NCI-H2196 (cell line): ENCODE measurements around the gene LRP1-AS.

Source experiments
- DNase-seq: peaks from one replicate; lab custom pipeline; 2025; ENCODE audit not compliant: unreplicated experiment; lab: John Stamatoyannopoulos, UW

The LRP1-AS gene

GRCh38 chr12:57146961-57147944, at the start of gene LRP1-AS:
Gene LRP1-AS, minus strand, starts transcription at chr12:57147619.
- no peak for DNase-seq

GRCh38 chr12:57196956-57197355, 49.5 kb upstream of the LRP1-AS start:
- no peak for DNase-seq

GRCh38 chr12:57196439-57196838, 49.0 kb upstream of the LRP1-AS start:
- no peak for DNase-seq

DNA sequence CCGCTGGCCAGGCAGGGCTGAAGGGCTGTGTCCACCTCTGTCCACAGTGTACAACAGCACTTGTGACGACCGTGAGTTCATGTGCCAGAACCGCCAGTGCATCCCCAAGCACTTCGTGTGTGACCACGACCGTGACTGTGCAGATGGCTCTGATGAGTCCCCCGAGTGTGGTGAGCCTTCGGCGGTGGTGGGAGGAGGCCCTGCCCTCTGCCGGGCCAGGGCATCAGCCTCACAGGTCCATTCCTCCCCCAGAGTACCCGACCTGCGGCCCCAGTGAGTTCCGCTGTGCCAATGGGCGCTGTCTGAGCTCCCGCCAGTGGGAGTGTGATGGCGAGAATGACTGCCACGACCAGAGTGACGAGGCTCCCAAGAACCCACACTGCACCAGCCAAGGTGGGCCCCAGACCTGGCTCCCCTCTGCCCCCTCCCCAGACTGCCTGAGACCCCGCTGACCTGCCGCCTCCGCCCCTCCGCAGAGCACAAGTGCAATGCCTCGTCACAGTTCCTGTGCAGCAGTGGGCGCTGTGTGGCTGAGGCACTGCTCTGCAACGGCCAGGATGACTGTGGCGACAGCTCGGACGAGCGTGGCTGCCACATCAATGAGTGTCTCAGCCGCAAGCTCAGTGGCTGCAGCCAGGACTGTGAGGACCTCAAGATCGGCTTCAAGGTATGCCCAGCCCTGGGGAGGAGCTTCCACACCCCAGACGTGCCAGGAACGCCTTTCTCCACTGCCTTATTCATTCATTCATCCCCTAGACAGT, 48.4 kb upstream of the LRP1-AS start:
- DNase-seq, result no peak

DNA sequence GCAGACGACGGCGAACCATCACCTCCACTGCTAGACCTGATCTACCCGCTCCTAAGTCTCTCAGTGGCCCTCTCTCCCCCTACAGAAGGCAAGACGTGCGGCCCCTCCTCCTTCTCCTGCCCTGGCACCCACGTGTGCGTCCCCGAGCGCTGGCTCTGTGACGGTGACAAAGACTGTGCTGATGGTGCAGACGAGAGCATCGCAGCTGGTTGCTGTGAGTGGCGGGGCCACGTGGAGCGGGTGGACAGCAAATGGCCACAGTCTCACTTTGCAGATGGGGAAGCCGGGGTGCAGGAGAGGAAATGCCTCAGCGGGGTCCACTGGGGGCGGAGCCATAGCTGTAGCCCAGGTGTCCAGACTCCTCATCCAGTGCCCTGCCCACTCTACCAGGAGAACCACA, 47.8 kb upstream of the LRP1-AS start:
- DNase-seq, result no peak

DNA sequence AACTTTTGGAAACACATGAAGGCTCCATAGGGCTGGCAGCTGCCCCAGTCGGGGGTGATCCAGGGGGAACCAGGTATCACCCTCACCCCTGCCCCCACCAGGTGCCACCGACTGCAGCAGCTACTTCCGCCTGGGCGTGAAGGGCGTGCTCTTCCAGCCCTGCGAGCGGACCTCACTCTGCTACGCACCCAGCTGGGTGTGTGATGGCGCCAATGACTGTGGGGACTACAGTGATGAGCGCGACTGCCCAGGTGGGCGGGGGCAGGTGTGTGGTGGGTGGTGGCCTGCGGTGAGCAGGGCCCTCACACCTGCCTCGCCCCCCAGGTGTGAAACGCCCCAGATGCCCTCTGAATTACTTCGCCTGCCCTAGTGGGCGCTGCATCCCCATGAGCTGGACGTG, 46.8 kb upstream of the LRP1-AS start:
- no peak for DNase-seq

- DNase-seq, result no peak
Measured at GRCh38 chr12:57193706-57194245, 46.4 kb upstream of the LRP1-AS start.

DNA sequence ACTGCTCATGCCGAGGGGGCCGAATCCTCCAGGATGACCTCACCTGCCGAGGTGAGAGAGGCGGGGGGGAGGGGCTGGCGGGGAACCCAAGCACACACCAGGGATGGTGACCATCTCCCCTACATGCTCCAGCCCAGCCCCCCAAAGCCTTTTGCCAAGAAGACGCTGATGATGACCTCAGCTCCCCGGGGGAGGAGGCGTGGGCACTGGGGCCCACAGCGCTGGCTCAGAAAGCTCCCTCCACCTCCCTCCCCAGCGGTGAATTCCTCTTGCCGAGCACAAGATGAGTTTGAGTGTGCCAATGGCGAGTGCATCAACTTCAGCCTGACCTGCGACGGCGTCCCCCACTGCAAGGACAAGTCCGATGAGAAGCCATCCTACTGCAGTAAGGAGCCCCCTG, 45.5 kb upstream of the LRP1-AS start:
- DNase-seq, result no peak

GRCh38 chr12:57191410-57191809, 44.0 kb upstream of the LRP1-AS start:
- DNase-seq, result no peak

DNA sequence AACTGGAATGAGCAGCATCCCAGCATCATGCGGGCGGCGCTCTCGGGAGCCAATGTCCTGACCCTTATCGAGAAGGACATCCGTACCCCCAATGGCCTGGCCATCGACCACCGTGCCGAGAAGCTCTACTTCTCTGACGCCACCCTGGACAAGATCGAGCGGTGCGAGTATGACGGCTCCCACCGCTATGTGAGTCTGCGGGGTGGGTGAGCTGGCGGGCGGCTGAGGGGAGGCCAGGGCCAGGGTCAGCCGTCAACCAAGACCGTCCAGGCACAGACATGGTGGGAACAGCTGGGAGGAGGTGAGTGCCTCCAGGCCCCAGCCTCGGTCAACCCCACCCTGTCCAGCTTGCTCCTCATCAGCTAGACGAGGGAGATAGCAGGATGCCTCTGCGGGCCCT, 43.4 kb upstream of the LRP1-AS start:
- DNase-seq, result no peak

GRCh38 chr12:57190037-57190436, 42.6 kb upstream of the LRP1-AS start:
- peak; percentile 38 for DNase-seq

GRCh38 chr12:57188090-57188425, 40.6 kb upstream of the LRP1-AS start:
- DNase-seq, result no peak

DNA sequence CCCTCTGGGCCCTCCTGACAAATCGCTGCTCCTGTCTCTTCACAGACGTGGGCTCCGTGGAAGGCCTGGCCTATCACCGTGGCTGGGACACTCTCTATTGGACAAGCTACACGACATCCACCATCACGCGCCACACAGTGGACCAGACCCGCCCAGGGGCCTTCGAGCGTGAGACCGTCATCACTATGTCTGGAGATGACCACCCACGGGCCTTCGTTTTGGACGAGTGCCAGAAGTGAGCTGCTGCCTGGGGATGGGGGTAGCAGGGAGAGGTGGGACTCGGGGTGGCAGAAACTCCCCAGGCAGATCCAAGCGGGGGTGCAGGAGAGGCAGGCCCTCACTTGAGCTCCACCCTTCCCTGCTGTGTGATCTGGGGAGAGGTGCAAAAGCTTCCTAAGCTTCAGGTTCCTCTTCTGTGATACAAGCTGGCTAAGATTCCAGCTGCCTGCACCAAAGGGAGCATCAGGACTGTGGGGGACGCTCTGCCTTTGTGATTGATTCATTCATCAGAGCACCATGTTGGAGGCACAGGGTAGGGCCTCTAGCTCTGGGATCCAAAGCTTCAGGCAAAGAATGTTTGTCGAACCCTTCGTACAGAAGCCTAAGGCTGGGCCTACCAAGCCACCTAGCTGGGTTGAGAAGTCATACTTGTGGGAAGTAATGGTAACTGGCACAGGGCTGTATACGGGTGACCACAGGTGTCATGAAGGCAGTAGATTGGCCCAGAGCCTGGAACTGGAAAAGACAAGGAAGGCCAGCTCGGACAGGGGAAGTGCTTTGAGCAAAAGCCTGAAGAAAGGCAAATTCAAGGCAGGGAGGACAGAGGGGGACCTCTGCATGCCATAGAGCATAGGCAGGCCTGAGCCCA, 40.0 kb upstream of the LRP1-AS start:
- no peak for DNase-seq

DNA sequence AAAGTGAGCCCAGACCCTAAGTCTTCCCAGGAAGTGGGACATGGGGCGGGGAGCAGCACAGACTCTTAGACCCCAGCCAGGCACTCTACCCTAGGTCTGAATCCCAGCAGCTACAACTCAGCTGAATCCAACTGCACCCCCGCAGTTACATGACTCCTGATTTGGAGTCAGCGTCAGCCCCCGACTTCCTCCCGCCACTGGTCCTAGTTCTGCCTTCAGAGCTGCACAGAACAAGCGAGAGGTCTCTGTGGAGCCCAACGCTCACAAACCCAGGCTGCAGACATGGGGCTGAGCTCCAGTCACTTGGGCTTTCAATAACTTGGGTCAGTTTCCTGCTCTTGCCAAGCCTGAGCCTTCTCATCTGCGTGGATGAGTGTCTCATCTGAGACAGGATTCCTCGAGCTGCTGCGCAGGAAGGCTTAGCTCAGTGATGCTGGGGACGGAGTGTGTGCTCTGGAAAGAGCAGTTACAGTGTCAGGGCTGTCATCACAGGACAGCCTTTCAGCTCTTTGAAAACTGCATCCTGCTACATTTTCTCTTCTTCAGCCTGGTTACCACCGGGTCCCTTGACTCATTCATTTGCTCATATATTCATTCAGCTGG, 38.6 kb upstream of the LRP1-AS start:
- DNase-seq, result no peak

DNA sequence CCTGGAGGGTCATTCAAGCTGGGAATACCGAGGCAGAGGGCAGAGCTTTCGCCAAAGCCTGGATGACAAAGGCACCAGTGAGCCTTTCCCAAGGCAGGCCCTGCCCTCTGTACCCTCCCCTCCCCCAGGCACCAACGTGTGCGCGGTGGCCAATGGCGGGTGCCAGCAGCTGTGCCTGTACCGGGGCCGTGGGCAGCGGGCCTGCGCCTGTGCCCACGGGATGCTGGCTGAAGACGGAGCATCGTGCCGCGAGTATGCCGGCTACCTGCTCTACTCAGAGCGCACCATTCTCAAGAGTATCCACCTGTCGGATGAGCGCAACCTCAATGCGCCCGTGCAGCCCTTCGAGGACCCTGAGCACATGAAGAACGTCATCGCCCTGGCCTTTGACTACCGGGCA, 38.0 kb upstream of the LRP1-AS start:
- no peak for DNase-seq

GRCh38 chr12:57183939-57184725, 36.7 kb upstream of the LRP1-AS start:
- DNase-seq, result no peak

- DNase-seq, result peak; percentile 83
Measured at GRCh38 chr12:57182918-57183575, 35.6 kb upstream of the LRP1-AS start.

DNA sequence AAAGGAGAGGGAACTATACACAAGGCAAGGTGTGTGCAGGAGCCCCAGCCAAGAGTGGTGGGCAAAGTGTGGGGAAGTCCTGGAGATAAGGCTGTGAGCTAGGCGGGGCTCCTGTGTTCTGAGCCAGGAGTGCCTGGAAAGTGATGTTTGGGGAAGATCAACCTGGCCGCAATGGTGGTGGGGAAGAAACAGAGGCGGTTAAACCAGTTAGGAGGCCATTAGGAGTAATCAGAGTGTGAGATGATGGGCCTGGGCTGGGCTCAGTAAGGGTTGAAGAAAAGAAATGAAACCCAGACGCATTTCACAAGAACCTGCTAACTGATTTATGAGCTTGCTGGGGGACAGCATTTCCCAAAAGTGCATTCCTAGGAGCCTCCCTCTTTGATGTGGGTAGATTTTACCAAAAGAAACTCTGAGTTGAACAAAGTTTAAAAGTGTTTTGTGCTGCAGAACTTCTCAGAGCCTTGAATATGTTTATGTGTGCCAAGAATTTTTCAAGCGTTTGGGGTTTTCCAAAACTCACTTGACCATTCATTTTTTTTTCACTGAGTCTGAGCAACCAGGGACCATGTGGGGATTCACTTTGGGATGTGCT, 34.2 kb upstream of the LRP1-AS start:
- DNase-seq, result no peak

DNA sequence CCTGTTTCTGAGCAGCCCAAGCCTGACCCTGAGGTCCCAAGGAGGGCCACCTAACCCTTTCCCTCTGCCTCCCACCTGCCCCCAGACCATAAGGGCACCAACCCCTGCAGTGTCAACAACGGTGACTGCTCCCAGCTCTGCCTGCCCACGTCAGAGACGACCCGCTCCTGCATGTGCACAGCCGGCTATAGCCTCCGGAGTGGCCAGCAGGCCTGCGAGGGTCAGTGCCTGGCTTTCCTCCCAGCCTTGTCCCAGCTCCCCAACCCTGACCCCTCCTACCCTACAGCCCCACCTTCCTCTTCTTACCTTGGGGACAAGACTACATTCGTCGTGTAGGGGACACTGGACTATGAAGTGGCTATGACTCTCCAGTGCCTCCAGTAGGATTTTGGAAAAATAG, 33.7 kb upstream of the LRP1-AS start:
- DNase-seq, result no peak
